HepG2 (cell line): Measurements from ENCODE around the gene HSDL1. TPM values are rescaled to one million over a fixed set of nuclear protein-coding genes. Genes with fewer than 3 reads are reported as not detected.

Experiments
- BRCA1 ChIP-seq: sonication (generic); formaldehyde crosslinking; IDR thresholded peaks from 2 replicates; pipeline ENCODE4 v1.4.0; 2020; ENCODE audit warnings: missing genetic modification reagents
- FOXA3 ChIP-seq: IDR thresholded peaks from 2 replicates; pipeline ENCODE4 v1.6.1; 2016; ENCODE audit warnings: missing genetic modification reagents, missing compliant biosample characterization
- GLI4 ChIP-seq: sonication (generic); formaldehyde crosslinking; IDR thresholded peaks from 2 replicates; pipeline ENCODE4 v1.5.1; 2020; ENCODE audit warnings: missing genetic modification reagents, mild to moderate bottlenecking, moderate library complexity, borderline replicate concordance
- HNF1A ChIP-seq, 2 experiments: sonication (generic) in 1 of 2; formaldehyde crosslinking in 1 of 2; IDR thresholded peaks; 2 replicates each; pipeline versions ENCODE4 v1.4.0 to v1.6.1; 2016 to 2020; ENCODE audit warnings: borderline replicate concordance in 1 of 2, low read depth in 1 of 2, mild to moderate bottlenecking in 1 of 2, missing genetic modification reagents in 1 of 2
- IRX3 ChIP-seq: sonication (generic); formaldehyde crosslinking; IDR thresholded peaks from 2 replicates; pipeline ENCODE4 v1.8.1; 2023; ENCODE audit warnings: mild to moderate bottlenecking, low read depth, missing genetic modification reagents, borderline replicate concordance
- KLF9 ChIP-seq: IDR thresholded peaks from 2 replicates; pipeline ENCODE4 v1.6.1; 2016; ENCODE audit warnings: low read depth
- MEF2D ChIP-seq: sonication (generic); formaldehyde crosslinking; IDR thresholded peaks from 2 replicates; pipeline ENCODE4 v1.5.1; 2020; ENCODE audit warnings: mild to moderate bottlenecking, missing genetic modification reagents
- NFIC ChIP-seq: IDR thresholded peaks from 2 replicates; pipeline ENCODE4 v1.6.1; 2012; ENCODE audit warnings: mild to moderate bottlenecking, low read length, inconsistent platforms
- NRL ChIP-seq: sonication (generic); formaldehyde crosslinking; IDR thresholded peaks from 2 replicates; pipeline ENCODE4 v1.5.0; 2020; ENCODE audit warnings: missing genetic modification reagents, mild to moderate bottlenecking, moderate library complexity, borderline replicate concordance
- PHF20 ChIP-seq: sonication (generic); formaldehyde crosslinking; IDR thresholded peaks from 2 replicates; pipeline ENCODE4 v1.5.0; 2020; ENCODE audit warnings: mild to moderate bottlenecking, missing genetic modification reagents
- PHF5A ChIP-seq: IDR thresholded peaks from one replicate; pipeline ENCODE4 v1.6.1; 2018; ENCODE audit warnings: low read depth, missing genetic modification reagents; ENCODE audit not compliant: unreplicated experiment
- SIX1 ChIP-seq: sonication (generic); formaldehyde crosslinking; IDR thresholded peaks from 2 replicates; pipeline ENCODE4 v1.4.0; 2020; ENCODE audit warnings: missing genetic modification reagents, borderline replicate concordance
- SMC3 ChIP-seq: IDR thresholded peaks from 2 replicates; pipeline ENCODE4 v1.6.1; 2011; ENCODE audit warnings: low read length, improper control_type of control experiment
- SOX13 ChIP-seq, 3 experiments: fragments of 450-650 bp in 1 of 3; sonication (generic) in 1 of 3; formaldehyde crosslinking in 1 of 3; IDR thresholded peaks in 2 of 3; conservative IDR thresholded peaks in 1 of 3; 2 replicates each; pipeline versions ENCODE4 v1.5.0 to v1.6.1; 2016 to 2020; ENCODE audit warnings: antibody characterized with exemption in 1 of 3, mild to moderate bottlenecking in 1 of 3, missing compliant biosample characterization in 1 of 3, missing genetic modification reagents in 1 of 3, moderate library complexity in 1 of 3
- THAP11 ChIP-seq: IDR thresholded peaks from 2 replicates; pipeline ENCODE4 v1.6.1; 2016; ENCODE audit warnings: missing biosample characterization, missing genetic modification reagents
- WIZ ChIP-seq: sonication (generic); formaldehyde crosslinking; IDR thresholded peaks from 2 replicates; pipeline ENCODE4 v1.5.1; 2020; ENCODE audit warnings: mild to moderate bottlenecking, missing genetic modification reagents
- ZMYM4 ChIP-seq: sonication (generic); formaldehyde crosslinking; IDR thresholded peaks from 2 replicates; pipeline ENCODE4 v1.8.1; 2023; ENCODE audit warnings: mild to moderate bottlenecking, missing genetic modification reagents
- ZNF33B ChIP-seq: sonication (generic); formaldehyde crosslinking; IDR thresholded peaks from 2 replicates; pipeline ENCODE4 v1.5.1; 2020; ENCODE audit warnings: mild to moderate bottlenecking, missing genetic modification reagents
- ZNF510 ChIP-seq: sonication (generic); formaldehyde crosslinking; IDR thresholded peaks from 2 replicates; pipeline ENCODE4 v1.4.0; 2020; ENCODE audit warnings: low read depth, mild to moderate bottlenecking, missing genetic modification reagents
- ZNF589 ChIP-seq: sonication (generic); formaldehyde crosslinking; conservative IDR thresholded peaks from 2 replicates; pipeline ENCODE4 v1.8.0; 2022; ENCODE audit warnings: mild to moderate bottlenecking, moderate library complexity, missing genetic modification reagents
- ZNF761 ChIP-seq: sonication (generic); formaldehyde crosslinking; conservative IDR thresholded peaks from 2 replicates; pipeline ENCODE4 v1.4.0; 2020; ENCODE audit warnings: mild to moderate bottlenecking, missing genetic modification reagents
- ZNF800 ChIP-seq: sonication (generic); formaldehyde crosslinking; IDR thresholded peaks from 2 replicates; pipeline ENCODE4 v1.4.0; 2020; ENCODE audit warnings: missing genetic modification reagents
- ZNF891 ChIP-seq: sonication (generic); formaldehyde crosslinking; IDR thresholded peaks from 2 replicates; pipeline ENCODE4 v1.5.0; 2020; ENCODE audit warnings: mild to moderate bottlenecking, missing genetic modification reagents
- polyA plus RNA-seq, 8 experiments: library from polyadenylated mRNA; depleted of rRNA in 3 of 8; stranded (reverse) in 7 of 8; unstranded in 1 of 8; fragments of >200 nt; fragmentation: Illumina TruSeq in 4 of 8; extraction: Trizol in 4 of 8; gene quantifications; 2 replicates each; pipeline versions ENCODE4 v1.2.1 to v1.2.3, GENCODE V29; 2011 to 2016; ENCODE audit warnings: low read depth in 4 of 8, missing spikeins in 1 of 8, mixed read lengths in 1 of 8; ENCODE audit not compliant: insufficient read depth in 1 of 8
- total RNA-seq, 5 experiments: library from RNA; depleted of rRNA; stranded (reverse); fragments of >200 nt; fragmentation: Illumina TruSeq; extraction: Trizol; gene quantifications; 2 replicates each; pipeline ENCODE4 v1.2.3, GENCODE V29; 2016; ENCODE audit warnings: low read depth in 1 of 5

HSDL1 gene
- total and polyA plus RNA-seq, 2 of the 13 experiments (the other 11 are each of a cell fraction or from before 2014, with no cell fraction given) = 49.2 to 49.7 TPM

GRCh38 chr16:84144859-84145639 is at the start of gene HSDL1, which contains the start of gene DNAAF1 (continued):
- TF ChIP-seq ZNF891 (CRISPR knock-in tag) = no peak
- peak; percentile 79 for TF ChIP-seq FOXA3
- TF ChIP-seq WIZ = peak; percentile 52; the same call in 1 of the 2 replicates
- TF ChIP-seq KLF9 = no peak
- TF ChIP-seq SIX1 = no peak
- no peak for TF ChIP-seq ZNF761
- TF ChIP-seq PHF5A (CRISPR knock-in tag) = no peak
- TF ChIP-seq IRX3 (CRISPR knock-in tag) = no peak
- no peak for TF ChIP-seq ZNF589 (CRISPR knock-in tag)
- TF ChIP-seq ZMYM4 (CRISPR knock-in tag) = peak; percentile 28; the same call in 1 of the 2 replicates
- TF ChIP-seq GLI4 (CRISPR knock-in tag) = no peak
- TF ChIP-seq HNF1A (IDR thresholded peaks at IDR 0.05; ENCODE audit: low read depth) = no peak
- TF ChIP-seq HNF1A (CRISPR knock-in tag; IDR thresholded peaks at IDR 0.05; ENCODE audit: borderline replicate concordance) = no peak
- no peak for TF ChIP-seq NFIC
- peak; percentile 89 for TF ChIP-seq ZNF800 (CRISPR knock-in tag)
- TF ChIP-seq ZNF510 = no peak
- peak; percentile 44; the same call in 1 of the 2 replicates for TF ChIP-seq NRL (CRISPR knock-in tag)
- no peak for TF ChIP-seq ZNF33B
- peak; percentile 37 for TF ChIP-seq PHF20 (CRISPR knock-in tag)
- no peak for TF ChIP-seq MEF2D (CRISPR knock-in tag)
- peak; percentile 62 for TF ChIP-seq THAP11 (CRISPR knock-in tag)
- no peak for TF ChIP-seq SOX13 (IDR thresholded peaks at IDR 0.05)
- TF ChIP-seq SOX13 (CRISPR knock-in tag; conservative IDR thresholded peaks at IDR 0.05 in 1 of 2, IDR thresholded peaks at IDR 0.05 in 1 of 2) = no peak
- no peak for TF ChIP-seq SMC3
- no peak for TF ChIP-seq BRCA1 (CRISPR knock-in tag)
